Astrocyte (in vitro differentiated cells and primary cell): ENCODE measurements around the gene CXCR5. TPM values are rescaled to one million over a fixed set of nuclear protein-coding genes. Genes with fewer than 3 reads are reported as not detected.

Source experiments
- DNase-seq: peaks from one replicate; pipeline ENCODE4 v3.0.0-alpha.2; 2010; ENCODE audit warnings: low read depth
- FAIRE-seq: peaks from 2 replicates; lab custom pipeline; 2011; peaks lifted over from hg19 to GRCh38; lab: Jason Lieb, UNC
- H2AFZ ChIP-seq: 2 replicates; pipeline ENCODE4 v1.6.0; 2012; ENCODE audit warnings: low read depth, low read length, inconsistent platforms
- H3K27ac ChIP-seq: 2 replicates; pipeline ENCODE4 v1.5.1; 2011; ENCODE audit warnings: low read depth, low read length, inconsistent platforms
- H3K27me3 ChIP-seq: 2 replicates; pipeline ENCODE4 v1.6.0; 2011; ENCODE audit warnings: low read length, inconsistent platforms; ENCODE audit not compliant: insufficient read depth
- H3K36me3 ChIP-seq: 2 replicates; pipeline ENCODE4 v1.5.1; 2011; ENCODE audit warnings: low read length, inconsistent platforms; ENCODE audit not compliant: insufficient read depth
- H3K4me1 ChIP-seq: 2 replicates; pipeline ENCODE4 v1.5.1; 2011; ENCODE audit warnings: low read length, inconsistent platforms; ENCODE audit not compliant: insufficient read depth
- H3K4me2 ChIP-seq: 2 replicates; pipeline ENCODE4 v1.6.0; 2012; ENCODE audit warnings: low read length, inconsistent platforms
- H3K4me3 ChIP-seq: 2 replicates; pipeline ENCODE4 v1.5.1; 2011; ENCODE audit warnings: low read depth, mild to moderate bottlenecking, low read length, inconsistent platforms; ENCODE audit not compliant: insufficient read depth
- H3K79me2 ChIP-seq: 2 replicates; pipeline ENCODE4 v1.6.0; 2012; ENCODE audit warnings: mild to moderate bottlenecking, low read length, inconsistent platforms; ENCODE audit not compliant: insufficient read depth
- H3K9ac ChIP-seq: 2 replicates; pipeline ENCODE4 v1.6.0; 2012; ENCODE audit warnings: mild to moderate bottlenecking, low read length, inconsistent platforms
- H3K9me3 ChIP-seq: 2 replicates; pipeline ENCODE4 v1.5.1; 2012; ENCODE audit warnings: low read depth, mild to moderate bottlenecking, low read length, inconsistent platforms; ENCODE audit not compliant: insufficient read depth
- H4K20me1 ChIP-seq: 2 replicates; pipeline ENCODE4 v1.6.0; 2012; ENCODE audit warnings: low read length, inconsistent platforms; ENCODE audit not compliant: insufficient read depth
- H3K27ac Mint-ChIP-seq: one replicate; pipeline ENCODE4 v1.8.0; 2021; ENCODE audit warnings: mild to moderate bottlenecking, mixed read lengths; ENCODE audit not compliant: unreplicated experiment
- H3K27me3 Mint-ChIP-seq: one replicate; pipeline ENCODE4 v1.8.0; 2021; ENCODE audit warnings: low read depth, mixed read lengths; ENCODE audit not compliant: unreplicated experiment
- H3K36me3 Mint-ChIP-seq: one replicate; pipeline ENCODE4 v1.8.0; 2021; ENCODE audit warnings: low read depth, mixed read lengths; ENCODE audit not compliant: unreplicated experiment
- H3K4me1 Mint-ChIP-seq: one replicate; pipeline ENCODE4 v1.8.0; 2021; ENCODE audit warnings: low read depth, mixed read lengths; ENCODE audit not compliant: unreplicated experiment
- H3K4me3 Mint-ChIP-seq: one replicate; pipeline ENCODE4 v1.8.0; 2021; ENCODE audit warnings: mild to moderate bottlenecking, moderate library complexity, mixed read lengths; ENCODE audit not compliant: unreplicated experiment
- H3K9me3 Mint-ChIP-seq: one replicate; pipeline ENCODE4 v1.8.0; 2021; ENCODE audit warnings: mild to moderate bottlenecking, mixed read lengths; ENCODE audit not compliant: unreplicated experiment
- CTCF ChIP-seq: IDR thresholded peaks from 2 replicates; pipeline ENCODE4 v1.5.1; 2011; ENCODE audit warnings: low read depth, mild to moderate bottlenecking, inconsistent platforms, low read length, moderate library complexity; ENCODE audit not compliant: insufficient read depth
- EZH2 ChIP-seq: IDR thresholded peaks from 2 replicates; pipeline ENCODE4 v1.6.1; 2012; ENCODE audit warnings: mild to moderate bottlenecking, low read length, inconsistent platforms; ENCODE audit not compliant: insufficient read depth
- total RNA-seq: library from RNA; stranded (reverse); gene quantifications from 2 replicates; pipeline ENCODE4 v1.2.1, GENCODE V29; 2021

Gene CXCR5
- total RNA-seq, 1 donor from 2014 or later, result 0.07 TPM

GRCh38 chr11:118895093-118896039 is 11.7 kb downstream of the CXCR5 start:
- H3K27me3 Mint-ChIP-seq, result no peaks in the 10 kb centered on the region
- H3K4me1 ChIP-seq, result no peaks in the 10 kb centered on the region
- peaks cover 18% of the 10 kb centered on the region for H3K36me3 Mint-ChIP-seq
- H3K4me3 ChIP-seq, result no peak overlapping the region
- H3K9me3 Mint-ChIP-seq, result no peaks in the 10 kb centered on the region
- H3K4me2 ChIP-seq, result no peak overlapping the region
- TF ChIP-seq EZH2 (no peak), CTCF (no peak)
- H3K9me3 ChIP-seq, result no peaks in the 10 kb centered on the region
- peaks cover 25% of the 10 kb centered on the region for H4K20me1 ChIP-seq
- peaks cover 21% of the 10 kb centered on the region for H3K4me1 Mint-ChIP-seq
- H3K36me3 ChIP-seq, result no peaks in the 10 kb centered on the region
- DNase-seq (no peak), FAIRE-seq (no peak)
- no peaks in the 10 kb centered on the region for H3K27me3 ChIP-seq
- no peak overlapping the region for H3K9ac ChIP-seq
- no peak overlapping the region for H2AFZ ChIP-seq
- H3K27ac Mint-ChIP-seq, result peak overlapping the region; percentile 53
- H3K79me2 ChIP-seq, result peaks cover 5% of the 10 kb centered on the region
- H3K4me3 Mint-ChIP-seq, result no peak overlapping the region
- H3K27ac ChIP-seq, result no peak overlapping the region

- no peak for TF ChIP-seq CTCF
- TF ChIP-seq EZH2, result no peak
- no peaks in the 10 kb centered on the region for H3K4me1 ChIP-seq
- Mint-ChIP-seq H3K9me3 (no peaks in the 10 kb centered on the region), H3K4me3 (no peak overlapping the region), H3K27me3 (no peaks in the 10 kb centered on the region), H3K36me3 (peaks cover 21% of the 10 kb centered on the region), H3K27ac (no peak overlapping the region), H3K4me1 (peaks cover 17% of the 10 kb centered on the region)
- H3K36me3 ChIP-seq, result peaks cover 4% of the 10 kb centered on the region
- H3K9me3 ChIP-seq, result no peaks in the 10 kb centered on the region
- H3K9ac ChIP-seq, result no peak overlapping the region
- no peak overlapping the region for H3K4me2 ChIP-seq
- DNase-seq (no peak), FAIRE-seq (no peak)
- H3K4me3 ChIP-seq, result no peak overlapping the region
- H2AFZ ChIP-seq, result no peak overlapping the region
- peaks cover 9% of the 10 kb centered on the region for H3K79me2 ChIP-seq
- peaks cover 36% of the 10 kb centered on the region for H4K20me1 ChIP-seq
- no peaks in the 10 kb centered on the region for H3K27me3 ChIP-seq
- no peak overlapping the region for H3K27ac ChIP-seq
Observed at GRCh38 chr11:118896472-118896913, 12.8 kb downstream of the CXCR5 start.
